ENCODE results near the gene RALGPS1. TPM values are rescaled to one million over a fixed set of nuclear protein-coding genes. Genes with fewer than 3 reads are reported as not detected.

RALGPS1 gene
- total RNA-seq, 1 experiment from 2014 or later = 28.5 TPM

- TF ChIP-seq CBFB (CRISPR knock-in tag; IDR thresholded peaks at IDR 0.05; ENCODE audit: low read depth) = 0 out of 2 replicates have a peak, but pooled peaks have one; percentile 21
- TF ChIP-seq ZNF671 (CRISPR knock-in tag; IDR thresholded peaks at IDR 0.05) = no peak
- TF ChIP-seq ZNF263 (CRISPR knock-in tag; IDR thresholded peaks at IDR 0.05; ENCODE audit: low read depth) = peak; percentile 79; the same call in 1 of the 2 replicates
- peak; percentile 15; the same call in 1 of the 2 replicates for TF ChIP-seq USF2 (CRISPR knock-in tag; IDR thresholded peaks at IDR 0.05)
- TF ChIP-seq NFE2L1 (CRISPR knock-in tag; IDR thresholded peaks at IDR 0.05) = no peak
- no peak for TF ChIP-seq ZSCAN18 (CRISPR knock-in tag; IDR thresholded peaks at IDR 0.05)
- TF ChIP-seq SP1 (CRISPR knock-in tag; conservative IDR thresholded peaks at IDR 0.05) = peak; percentile 90
- no peak for TF ChIP-seq ZNF423 (CRISPR knock-in tag; IDR thresholded peaks at IDR 0.05)
- no peak for TF ChIP-seq OVOL2 (CRISPR knock-in tag; IDR thresholded peaks at IDR 0.05; ENCODE audit: borderline replicate concordance)
- no peak for TF ChIP-seq ATF2 (CRISPR knock-in tag; IDR thresholded peaks at IDR 0.05; ENCODE audit: borderline replicate concordance, low read depth)
- TF ChIP-seq CDX4 (CRISPR knock-in tag; IDR thresholded peaks at IDR 0.05; ENCODE audit: borderline replicate concordance) = no peak
- TF ChIP-seq ATF1 (CRISPR knock-in tag; IDR thresholded peaks at IDR 0.05) = no peak
- TF ChIP-seq GABPB1 (CRISPR knock-in tag; IDR thresholded peaks at IDR 0.05) = no peak
- no peak for TF ChIP-seq FOXJ3 (CRISPR knock-in tag; IDR thresholded peaks at IDR 0.05; ENCODE audit: borderline replicate concordance)
- no peak for TF ChIP-seq HMGXB4 (CRISPR knock-in tag; IDR thresholded peaks at IDR 0.05)
- no peak for TF ChIP-seq ATF3 (CRISPR knock-in tag; conservative IDR thresholded peaks at IDR 0.05)
- TF ChIP-seq NR2C2 (CRISPR knock-in tag; IDR thresholded peaks at IDR 0.05) = no peak
Measured at GRCh38 chr9:126914458-126915280, at the start of gene RALGPS1 (continued).

- H3K4me1 Mint-ChIP-seq = peaks cover 22% of the 10 kb centered on the region
- DNase-seq (ENCODE audit: low spot score) (no peak), ATAC-seq (no peak)
- peak overlapping the region; percentile 60; the same call in 1 of the 2 replicates for H3K27ac Mint-ChIP-seq
- H3K9me3 Mint-ChIP-seq = no peaks in the 10 kb centered on the region
- CTCF ChIA-PET = interaction anchor here (1.2 kb wide), 1 partner anchor 10 kb away, joined by 4 read pairs; no protein-coding TSS in a partner anchor
- peaks cover 17% of the 10 kb centered on the region for H3K36me3 Mint-ChIP-seq
- no peak overlapping the region for H3K4me3 Mint-ChIP-seq
- POLR2A ChIA-PET = interaction anchor here (0.7 kb wide), 1 partner anchor 45 kb away, joined by 3 read pairs; the partner anchor contains the start of gene RALGPS1
- H3K27me3 Mint-ChIP-seq (ENCODE audit: low read depth) = no peaks in the 10 kb centered on the region
- TF ChIP-seq IRF1 (CRISPR knock-in tag; IDR thresholded peaks at IDR 0.05) (no peak), ATF2 (CRISPR knock-in tag; IDR thresholded peaks at IDR 0.05; ENCODE audit: borderline replicate concordance, low read depth) (no peak), CTCF (IDR thresholded peaks at IDR 0.05) (no peak), ZNF416 (CRISPR knock-in tag; IDR thresholded peaks at IDR 0.05) (no peak), MAX (CRISPR knock-in tag; IDR thresholded peaks at IDR 0.05) (no peak), ZBTB43 (CRISPR knock-in tag; IDR thresholded peaks at IDR 0.05) (no peak), ATF1 (CRISPR knock-in tag; IDR thresholded peaks at IDR 0.05) (no peak), ESRRA (CRISPR knock-in tag; IDR thresholded peaks at IDR 0.05; ENCODE audit: borderline replicate concordance) (no peak)
Measured at GRCh38 chr9:126869368-126869767, 45.2 kb upstream of the RALGPS1 start.
